Smooth muscle cell of the umbilical artery (primary cell): ENCODE results near the gene WNT8A. TPM values are rescaled to one million over a fixed set of nuclear protein-coding genes. Genes with fewer than 3 reads are reported as not detected.

ENCODE experiments used
- total RNA-seq: library from RNA; depleted of rRNA; stranded (reverse); fragments of >200 nt; gene quantifications from 2 replicates; pipeline ENCODE4 v1.2.3, GENCODE V29; 2014

WNT8A gene, protein sequence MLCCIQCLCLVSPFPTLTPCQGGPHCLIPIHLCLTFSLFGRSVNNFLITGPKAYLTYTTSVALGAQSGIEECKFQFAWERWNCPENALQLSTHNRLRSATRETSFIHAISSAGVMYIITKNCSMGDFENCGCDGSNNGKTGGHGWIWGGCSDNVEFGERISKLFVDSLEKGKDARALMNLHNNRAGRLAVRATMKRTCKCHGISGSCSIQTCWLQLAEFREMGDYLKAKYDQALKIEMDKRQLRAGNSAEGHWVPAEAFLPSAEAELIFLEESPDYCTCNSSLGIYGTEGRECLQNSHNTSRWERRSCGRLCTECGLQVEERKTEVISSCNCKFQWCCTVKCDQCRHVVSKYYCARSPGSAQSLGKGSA
- not detected in 2 replicates for total RNA-seq

DNA sequence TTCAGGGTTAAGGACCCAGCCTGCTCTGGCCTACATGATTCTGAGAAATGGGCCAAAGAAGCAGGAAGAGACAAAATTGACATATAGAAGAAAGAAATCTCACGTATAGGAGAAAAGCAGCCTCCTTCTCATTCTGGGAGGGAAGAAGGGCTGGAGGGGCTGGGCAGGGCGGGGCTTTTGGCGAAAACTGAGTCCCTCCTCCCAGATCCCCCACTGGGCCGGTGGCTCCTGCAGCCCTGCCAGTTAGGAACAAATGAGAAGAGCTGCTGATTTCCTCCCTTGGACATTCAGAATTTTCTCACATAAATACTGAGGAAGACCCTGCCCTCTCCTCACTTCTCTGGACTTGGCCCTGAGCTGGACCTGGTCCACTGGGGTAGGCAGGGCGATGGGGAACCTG, at the start of gene WNT8A:
Gene WNT8A (plus strand): TSS at position 332 of the 400 bp plus-strand sequence. CDS start 95 bp downstream, outside the sequence.

DNA sequence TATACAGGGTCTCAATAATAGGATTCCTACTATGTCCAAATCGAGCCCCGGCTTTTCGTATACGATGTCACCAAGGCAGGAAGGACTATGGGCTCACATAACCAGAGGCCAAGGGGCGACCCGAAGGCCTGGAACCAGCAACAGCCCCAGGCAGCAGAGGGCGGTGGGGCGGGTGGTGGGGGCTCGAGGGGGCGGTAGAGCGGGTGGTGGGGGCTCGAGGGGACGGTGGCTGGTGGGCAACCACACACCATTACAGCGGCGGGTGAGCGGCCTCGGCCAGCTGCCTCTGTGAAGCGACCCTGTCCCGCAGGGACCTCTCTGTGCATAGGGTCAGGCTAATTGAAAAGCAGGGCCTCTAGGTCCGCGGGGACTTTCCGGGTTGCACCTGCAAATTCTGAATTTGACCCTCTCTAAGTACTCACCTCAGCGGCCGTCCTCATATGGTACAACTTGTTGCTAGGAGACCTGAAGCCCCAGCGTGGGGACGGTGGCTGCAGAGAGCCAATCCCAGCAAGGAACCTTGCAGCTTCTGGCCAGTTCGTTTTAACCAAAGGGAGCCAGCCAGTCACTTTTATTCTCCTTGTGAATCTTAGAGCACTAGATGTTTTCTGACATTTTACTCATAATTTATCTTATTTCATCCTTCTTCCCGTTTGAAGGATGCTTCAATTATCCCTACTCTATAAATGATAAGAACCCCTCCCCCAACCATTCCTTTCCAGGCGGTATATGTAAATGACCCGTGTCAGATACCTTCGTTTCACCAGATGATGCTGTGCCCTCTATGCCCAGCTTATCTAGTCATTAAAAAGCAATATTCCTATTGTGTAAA, 55.3 kb downstream of the WNT8A start, which contains the start of gene NME5:
Gene NME5 (minus strand): TSS at position 480 of the 832 bp plus-strand sequence. CDS start 648 bp downstream, outside the sequence.

Other genes starting within 250 kb of the WNT8A start
- not detected in 2 replicates for gene MYOT, start 216.2 kb upstream of the WNT8A start, total RNA-seq
- gene PKD2L2, start 194.6 kb upstream of the WNT8A start, total RNA-seq, result not detected in 2 replicates
- gene FAM13B, start 51.0 kb upstream of the WNT8A start, total RNA-seq, result 19.9 and 22.1 TPM in 2 replicates
- gene NME5, start 55.4 kb downstream of the WNT8A start, total RNA-seq, result 2.0 and 2.4 TPM in 2 replicates
- gene BRD8, start 94.6 kb downstream of the WNT8A start, total RNA-seq, result 31.5 and 31.9 TPM in 2 replicates
- gene KIF20A, start 95.1 kb downstream of the WNT8A start, total RNA-seq, result 3.9 and 27.8 TPM in 2 replicates
- gene CDC23, start 129.3 kb downstream of the WNT8A start, total RNA-seq, result 24.6 and 26.9 TPM in 2 replicates
- gene GFRA3, start 190.6 kb downstream of the WNT8A start, total RNA-seq, result not detected in 2 replicates
- gene CDC25C, start 247.8 kb downstream of the WNT8A start, total RNA-seq, result 0.30 and 2.4 TPM in 2 replicates